Smooth muscle cell (in vitro differentiated cells): ENCODE results near the gene ZDHHC17. TPM values are rescaled to one million over a fixed set of nuclear protein-coding genes. Genes with fewer than 3 reads are reported as not detected.
A peak's percentile ranks its signal among the peaks of the same experiment; 100 is the strongest.

Source experiments
- DNase-seq: peaks from one replicate; lab custom pipeline; 2025; ENCODE audit not compliant: unreplicated experiment; lab: John Stamatoyannopoulos, UW
- H2AFZ ChIP-seq: fragments of 200-600 bp; sonication (generic); 2 replicates; pipeline ENCODE4 v1.6.0; 2016; ENCODE audit warnings: antibody characterized with exemption, low read depth, mild to moderate bottlenecking
- H3F3A ChIP-seq: fragments of 200-600 bp; sonication (generic); 2 replicates; pipeline ENCODE4 v1.6.0; 2017; ENCODE audit warnings: antibody characterized with exemption, low read depth
- H3K27ac ChIP-seq: fragments of 200-600 bp; sonication (generic); 2 replicates; pipeline ENCODE4 v1.5.1; 2016; ENCODE audit warnings: low read depth, mild to moderate bottlenecking
- H3K27me3 ChIP-seq: fragments of 200-600 bp; sonication (generic); 2 replicates; pipeline ENCODE4 v1.6.1; 2016; ENCODE audit warnings: low read depth, mild to moderate bottlenecking
- H3K36me3 ChIP-seq: fragments of 200-600 bp; sonication (generic); 2 replicates; pipeline ENCODE4 v1.5.1; 2016; ENCODE audit warnings: low read depth
- H3K4me1 ChIP-seq: fragments of 200-600 bp; sonication (generic); 2 replicates; pipeline ENCODE4 v1.5.1; 2016; ENCODE audit warnings: low read depth
- H3K4me2 ChIP-seq: fragments of 200-600 bp; sonication (generic); 2 replicates; pipeline ENCODE4 v1.6.0; 2016; ENCODE audit warnings: mild to moderate bottlenecking
- H3K4me3 ChIP-seq: fragments of 200-600 bp; sonication (generic); 2 replicates; pipeline ENCODE4 v1.5.1; 2016; ENCODE audit warnings: mild to moderate bottlenecking
- H3K79me2 ChIP-seq: fragments of 200-600 bp; sonication (generic); 2 replicates; pipeline ENCODE4 v1.6.0; 2016; ENCODE audit warnings: low read depth, mild to moderate bottlenecking
- H3K9ac ChIP-seq: fragments of 200-600 bp; sonication (generic); 2 replicates; pipeline ENCODE4 v1.6.0; 2016; ENCODE audit warnings: low read depth
- H3K9me3 ChIP-seq: fragments of 200-600 bp; sonication (generic); replicated peaks from 2 replicates; pipeline ENCODE4 v1.5.1; 2016; ENCODE audit warnings: low read depth
- H4K20me1 ChIP-seq: fragments of 200-600 bp; sonication (generic); 2 replicates; pipeline ENCODE4 v1.6.0; 2016; ENCODE audit warnings: low read depth
- CTCF ChIP-seq: fragments of 200-600 bp; sonication (generic); IDR thresholded peaks from 2 replicates; pipeline ENCODE4 v1.5.1; 2017; ENCODE audit warnings: borderline replicate concordance, mild to moderate bottlenecking, antibody characterized with exemption; ENCODE audit not compliant: insufficient read depth, poor library complexity, severe bottlenecking
- WGBS: methylation state at CpG from one replicate; pipeline ENCODE4 v1.1.7; 2016; ENCODE audit warnings: low lambda C conversion rate; 5-methylcytosine and 5-hydroxymethylcytosine counted together
- polyA plus RNA-seq: library from polyadenylated mRNA; unstranded; fragments of >200 nt; fragmentation: Nextera tagmentation; extraction: Ambion mirVana; gene quantifications from 2 replicates; pipeline ENCODE4 v1.2.1, GENCODE V29; 2016
- total RNA-seq: library from RNA; depleted of rRNA; stranded (reverse); fragments of >200 nt; gene quantifications from 2 replicates; pipeline ENCODE4 v1.2.3, GENCODE V29; 2014

The ZDHHC17 gene
- total and polyA plus RNA-seq, 2 experiments from 2014 or later: 12.8 to 34.8 TPM

DNA sequence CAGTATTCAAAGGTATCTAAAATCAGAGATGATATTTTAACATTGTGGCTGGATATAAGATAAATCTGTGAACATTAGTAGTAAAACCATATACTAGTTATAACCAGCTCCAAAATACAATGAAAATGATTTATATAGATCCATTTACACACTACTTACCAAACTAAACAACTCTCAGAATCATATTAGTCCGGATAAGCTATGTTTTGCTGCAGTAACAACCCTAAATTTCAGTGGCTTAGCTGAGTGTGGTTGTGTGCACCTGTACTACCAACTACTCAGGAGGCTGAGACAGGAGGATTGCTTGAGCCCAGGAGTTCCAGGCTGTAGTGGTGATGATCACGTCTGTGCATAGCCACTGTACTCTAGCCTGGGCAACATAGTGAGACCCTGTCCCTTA lies 23.8 kb downstream of the ZDHHC17 start:
- Histone ChIP-seq H3K4me1 (peaks cover 5% of the 10 kb centered on the region), H3K36me3 (no peaks in the 10 kb centered on the region), H3K27me3 (no peaks in the 10 kb centered on the region), H3F3A (peaks cover 7% of the 10 kb centered on the region), H3K9ac (no peak overlapping the region), H3K79me2 (peaks cover 92% of the 10 kb centered on the region), H3K27ac (no peak overlapping the region), H3K9me3 (no peaks in the 10 kb centered on the region), H4K20me1 (peaks cover 30% of the 10 kb centered on the region), H3K4me3 (no peak overlapping the region), H3K4me2 (no peak overlapping the region), H2AFZ (no peak overlapping the region)
- DNase-seq: no peak
- TF ChIP-seq CTCF: no peak
- 100% methylated on average over 2 of the region's 2 CpGs for WGBS

DNA sequence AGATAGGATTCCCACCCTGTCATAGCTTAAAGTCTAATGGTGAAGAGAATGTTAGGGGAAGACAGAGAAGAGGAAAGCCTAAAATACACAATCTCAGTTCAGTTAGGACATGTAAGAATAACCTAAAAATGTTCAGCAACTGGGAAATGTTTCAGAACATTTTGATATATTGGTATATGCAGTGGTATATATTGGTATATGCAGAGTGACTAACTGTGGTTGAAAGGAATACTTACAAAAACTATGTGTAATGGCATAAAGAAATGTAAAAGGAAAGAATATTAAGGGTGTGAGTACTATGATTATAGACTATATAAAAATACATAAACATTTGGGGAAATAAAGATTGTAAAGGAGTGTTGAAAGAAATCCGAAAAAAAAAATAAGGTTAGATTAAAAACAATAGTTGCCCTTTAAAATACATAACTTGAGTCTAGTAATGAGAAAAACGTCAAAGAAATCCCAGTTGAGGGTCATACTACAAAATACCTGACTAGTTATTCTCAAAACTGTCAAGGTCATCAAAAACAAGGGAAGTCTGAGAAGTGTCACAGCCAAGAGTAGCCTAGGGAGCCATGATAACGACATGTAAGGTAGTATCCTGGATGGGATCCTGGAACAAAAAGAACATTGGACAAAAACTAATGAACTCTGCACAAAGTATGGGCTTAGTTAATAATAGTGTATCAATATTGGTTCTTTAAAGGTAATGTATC lies 25.6 kb downstream of the ZDHHC17 start:
- Histone ChIP-seq H3K9ac (no peak overlapping the region), H3K4me3 (no peak overlapping the region), H3K36me3 (no peaks in the 10 kb centered on the region), H3K4me1 (peaks cover 2% of the 10 kb centered on the region), H3K79me2 (peaks cover 93% of the 10 kb centered on the region), H3K27me3 (no peaks in the 10 kb centered on the region), H3F3A (no peaks in the 10 kb centered on the region), H3K4me2 (no peak overlapping the region), H4K20me1 (peaks cover 43% of the 10 kb centered on the region), H3K9me3 (no peaks in the 10 kb centered on the region), H3K27ac (no peak overlapping the region), H2AFZ (no peak overlapping the region)
- WGBS: 90% methylated on average over 3 of the region's 3 CpGs
- DNase-seq: no peak
- TF ChIP-seq CTCF: no peak

DNA sequence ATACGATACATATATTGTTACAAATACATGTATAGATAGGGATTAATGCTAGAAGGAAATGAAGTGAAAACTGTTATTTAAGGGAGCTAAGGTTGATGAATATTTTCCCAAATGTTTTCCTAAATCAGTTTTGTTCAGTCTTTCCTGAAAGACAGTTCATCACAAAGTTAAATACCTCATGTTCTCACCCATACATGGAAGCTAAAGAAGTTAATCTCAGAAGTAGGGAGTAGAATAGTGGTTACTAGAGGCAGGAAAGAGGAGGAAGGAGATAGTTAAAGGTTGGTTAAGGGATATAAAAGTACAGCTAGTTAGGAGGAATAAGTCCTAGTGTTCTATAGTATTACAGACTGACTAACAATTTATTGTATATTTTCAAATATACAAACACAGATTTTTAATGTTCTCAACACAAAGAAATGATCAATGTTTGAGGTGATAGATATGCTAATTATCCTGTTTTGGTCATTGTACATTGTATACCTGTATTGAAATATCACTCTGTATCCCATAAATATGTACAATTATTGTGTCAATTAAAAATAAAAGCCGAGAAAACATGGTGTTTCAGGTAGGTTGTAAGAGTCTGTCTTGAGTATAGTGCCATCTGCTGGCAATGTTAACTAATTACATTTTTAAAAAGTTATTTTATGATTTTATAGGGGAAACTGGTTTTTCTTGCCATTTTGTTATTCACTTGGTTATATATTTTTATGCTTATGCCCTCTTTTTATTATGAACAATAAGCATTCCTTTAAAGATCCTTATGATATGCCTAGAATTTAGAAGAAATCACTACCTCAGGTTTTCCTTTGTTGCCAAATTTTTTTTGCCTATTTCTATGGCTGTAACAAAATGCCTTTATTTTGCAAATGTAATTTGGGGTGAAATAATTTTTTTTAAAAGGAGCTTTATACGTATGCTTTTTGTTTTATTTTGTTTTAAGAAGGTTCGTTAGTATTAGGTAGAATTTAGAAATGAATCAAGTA lies 26.9 kb downstream of the ZDHHC17 start:
- H3F3A ChIP-seq: no peaks in the 10 kb centered on the region
- no peaks in the 10 kb centered on the region for H3K36me3 ChIP-seq
- 50% methylated on average over 4 of the region's 4 CpGs for WGBS
- DNase-seq: no peak
- no peak overlapping the region for H3K27ac ChIP-seq
- H3K27me3 ChIP-seq: no peaks in the 10 kb centered on the region
- no peak overlapping the region for H3K9ac ChIP-seq
- peak; percentile 72 for TF ChIP-seq CTCF
- H2AFZ ChIP-seq: no peak overlapping the region
- peaks cover 41% of the 10 kb centered on the region for H4K20me1 ChIP-seq
- peaks cover 93% of the 10 kb centered on the region for H3K79me2 ChIP-seq
- no peaks in the 10 kb centered on the region for H3K9me3 ChIP-seq
- no peak overlapping the region for H3K4me2 ChIP-seq
- no peaks in the 10 kb centered on the region for H3K4me1 ChIP-seq
- H3K4me3 ChIP-seq: no peak overlapping the region
